Stimulated activated CD8-positive, alpha-beta memory T cell treated with anti-CD3 and anti-CD28 coated beads, Interleukin-2, amount 100 ng/mL, for 48 hours (primary cell): ENCODE data around the gene APBA3.

Experiments used
- DNase-seq, 2 donors: peaks; one replicate each; pipeline ENCODE4 v3.0.0-alpha.2; 2020; ENCODE audit warnings: low read depth in 2 of 2

The APBA3 gene

GRCh38 chr19:3788996-3789778 is 27.7 kb upstream of the APBA3 start:
- DNase-seq: no peak

- no peak for DNase-seq
Observed at GRCh38 chr19:3785938-3786824, 24.7 kb upstream of the APBA3 start, which contains the start of gene MATK. Gene MATK, minus strand, starts transcription at chr19:3786381. Its CDS starts 1,246 bp downstream, at chr19:3785135.

GRCh38 chr19:3785451-3785937 is 24.0 kb upstream of the APBA3 start:
- no peak for DNase-seq

GRCh38 chr19:3784607-3785450 is 23.3 kb upstream of the APBA3 start:
- DNase-seq: no peak

GRCh38 chr19:3783660-3784584 is 22.4 kb upstream of the APBA3 start:
- DNase-seq: peak in 1 of 2 donors; percentile 36

- no peak for DNase-seq
Observed at GRCh38 chr19:3782903-3783302, 21.4 kb upstream of the APBA3 start.

- no peak for DNase-seq
Observed at GRCh38 chr19:3782330-3782729, 20.8 kb upstream of the APBA3 start.

- no peak for DNase-seq
Observed at GRCh38 chr19:3781603-3782002, 20.1 kb upstream of the APBA3 start.

- no peak for DNase-seq
Observed at GRCh38 chr19:3780786-3781304, 19.4 kb upstream of the APBA3 start.

- DNase-seq: no peak
Observed at GRCh38 chr19:3778899-3779723, 17.6 kb upstream of the APBA3 start.

- DNase-seq: no peak
Observed at GRCh38 chr19:3778104-3778867, 16.8 kb upstream of the APBA3 start.

- no peak for DNase-seq
Observed at GRCh38 chr19:3776479-3777040, 15.1 kb upstream of the APBA3 start.

GRCh38 chr19:3775831-3776230 is 14.3 kb upstream of the APBA3 start:
- DNase-seq: no peak

GRCh38 chr19:3775374-3775711 is 13.9 kb upstream of the APBA3 start:
- no peak for DNase-seq

- DNase-seq: no peak
Observed at GRCh38 chr19:3774621-3775373, 13.3 kb upstream of the APBA3 start.

- DNase-seq: no peak
Observed at GRCh38 chr19:3773814-3774515, 12.5 kb upstream of the APBA3 start.

- DNase-seq: no peak
Observed at GRCh38 chr19:3771906-3772455, 10.5 kb upstream of the APBA3 start, which contains the start of gene RAX2. Gene RAX2, minus strand, starts transcription at chr19:3772228. Its CDS starts 486 bp downstream, at chr19:3771742.
